GM18505 (cell line): ENCODE data around the gene DNMT3A.
A peak's percentile ranks its signal among the peaks of the same experiment; 100 is the strongest.

ENCODE experiments used
- ATAC-seq: cut with Tn5 transposase; IDR thresholded peaks from one replicate; pipeline ENCODE4 v1.9.1; 2021; ENCODE audit not compliant: unreplicated experiment
- POLR2A ChIP-seq: IDR thresholded peaks from 4 replicates; pipeline ENCODE4 v1.6.1; 2011; ENCODE audit warnings: borderline replicate concordance; ENCODE audit not compliant: insufficient read depth, insufficient read length; ENCODE audit errors: extremely low read depth

Gene DNMT3A

DNA sequence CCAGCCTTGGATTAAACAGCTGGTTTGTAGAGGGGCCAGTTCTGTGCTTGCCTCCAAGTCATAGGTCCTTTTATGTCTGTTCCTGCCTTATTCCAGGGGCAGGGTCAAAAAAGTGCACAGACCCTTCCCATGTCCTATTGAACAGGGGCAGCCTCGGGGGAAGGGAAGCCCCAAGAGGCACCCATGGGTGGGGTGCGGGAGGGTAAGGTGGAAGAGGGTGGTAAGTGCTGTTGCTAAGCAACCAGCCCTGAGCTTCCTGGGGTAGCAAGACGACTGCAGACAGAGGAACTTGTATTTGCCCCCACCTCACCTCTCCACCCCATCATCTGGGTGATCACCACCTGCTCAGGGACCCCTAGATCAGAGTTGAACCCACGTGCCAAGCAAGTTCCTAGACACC lies 7.7 kb downstream of the DNMT3A start:
- no peak for ATAC-seq
- TF ChIP-seq POLR2A = no peak

DNA sequence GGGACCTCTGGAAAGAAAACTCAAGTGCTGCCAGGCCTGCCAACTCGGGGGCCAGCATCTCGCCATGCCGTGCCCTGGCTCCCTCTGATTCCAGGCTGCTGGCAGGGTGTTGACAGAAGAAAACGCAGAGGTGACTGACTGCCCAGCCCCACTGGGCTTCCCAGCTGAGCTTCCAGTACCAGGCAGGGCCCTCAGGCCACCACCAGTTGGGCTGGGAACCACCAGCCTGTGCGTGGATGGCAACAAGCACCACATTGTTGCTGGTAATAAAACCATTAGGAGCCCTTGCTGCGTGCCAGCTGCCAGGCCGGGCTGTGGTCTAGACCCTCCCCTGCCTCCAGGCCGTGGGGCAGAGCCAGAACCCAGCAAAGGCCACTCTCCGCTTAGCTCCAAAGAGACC lies 9.2 kb downstream of the DNMT3A start:
- no peak for ATAC-seq
- TF ChIP-seq POLR2A = no peak

- ATAC-seq = no peak
- TF ChIP-seq POLR2A = no peak
Observed at GRCh38 chr2:25331686-25332365, 9.9 kb downstream of the DNMT3A start.

GRCh38 chr2:25330937-25331336 lies 10.8 kb downstream of the DNMT3A start:
- no peak for TF ChIP-seq POLR2A
- no peak for ATAC-seq

- TF ChIP-seq POLR2A = no peak
- no peak for ATAC-seq
Observed at GRCh38 chr2:25330273-25330672, 11.5 kb downstream of the DNMT3A start.

DNA sequence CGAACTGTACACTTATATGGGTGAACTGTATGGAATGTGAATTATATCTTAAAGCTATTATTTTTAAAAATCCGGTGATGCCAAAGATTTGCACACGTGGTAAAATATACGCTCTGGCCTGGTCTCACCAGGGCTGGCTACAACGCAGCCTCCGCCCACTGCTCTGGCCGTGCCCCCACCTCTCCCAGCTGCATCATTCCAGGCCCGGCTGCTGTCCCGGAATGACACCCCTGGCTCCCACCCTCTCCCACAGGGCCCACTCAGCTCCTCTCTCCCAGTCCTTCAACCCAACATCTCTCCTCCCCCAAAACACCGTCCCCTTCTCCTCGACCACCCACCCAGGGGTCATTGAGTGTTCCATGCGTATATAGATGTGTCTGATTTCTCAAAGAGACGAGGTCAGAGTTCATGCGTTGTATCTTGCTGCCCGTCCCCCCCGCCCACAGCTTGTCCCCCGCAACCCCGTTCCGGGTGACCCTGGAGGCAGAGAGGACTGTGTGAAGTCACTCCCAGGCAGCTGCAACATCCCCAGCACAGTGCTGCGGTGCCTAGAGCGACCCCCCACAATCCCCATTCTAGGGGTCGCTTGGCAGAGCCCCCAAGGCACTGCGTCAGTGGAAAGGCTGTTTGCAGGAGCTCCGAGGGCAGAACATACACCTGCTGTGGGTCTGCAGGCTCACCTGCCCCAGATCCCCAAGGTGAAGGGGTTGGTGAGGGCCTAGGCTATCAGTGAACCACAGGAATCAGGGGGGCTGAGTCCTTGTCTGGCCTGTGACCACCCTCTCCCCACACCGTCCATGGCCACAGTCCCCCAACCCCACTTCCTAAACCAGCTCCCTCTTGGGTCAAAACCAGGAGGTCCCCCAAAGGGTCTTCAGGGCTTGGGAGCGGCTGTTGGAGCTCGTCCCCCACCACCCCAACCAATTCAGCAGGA lies 13.3 kb downstream of the DNMT3A start:
- no peak for TF ChIP-seq POLR2A
- no peak for ATAC-seq

DNA sequence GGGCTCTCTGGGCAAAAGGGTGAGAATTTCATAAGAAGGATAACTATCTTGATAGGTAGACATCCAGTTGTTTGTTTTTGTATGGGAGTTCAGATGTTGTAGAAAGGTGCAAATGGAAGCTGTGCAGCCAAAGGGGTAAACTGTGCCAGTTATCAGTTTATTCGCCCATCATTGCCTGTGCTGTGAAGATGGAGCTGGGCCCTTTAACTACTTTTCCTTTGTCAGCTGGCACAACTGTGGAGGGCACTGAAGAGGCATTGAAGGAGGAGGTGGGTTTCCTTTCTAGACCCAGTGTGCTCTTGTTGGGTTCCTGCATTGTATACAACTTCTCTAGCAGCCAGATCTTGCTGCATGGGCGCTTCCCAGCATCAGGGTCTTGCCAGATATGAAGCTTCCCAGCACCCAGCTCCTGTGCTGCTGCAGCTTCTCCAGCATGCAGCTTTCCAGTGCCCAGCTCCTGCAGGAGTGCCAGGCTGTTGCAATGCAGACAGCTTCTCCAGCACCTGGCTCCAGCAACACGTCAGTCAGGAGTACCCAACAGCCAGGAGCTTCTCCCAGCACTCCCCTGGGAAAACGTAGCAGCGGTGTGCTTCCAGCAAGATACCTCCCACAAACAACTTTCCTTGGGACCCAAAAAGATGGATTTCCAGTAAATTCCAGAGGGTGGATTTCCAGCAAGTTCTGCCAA lies 15.3 kb downstream of the DNMT3A start:
- no peak for ATAC-seq
- TF ChIP-seq POLR2A = no peak

DNA sequence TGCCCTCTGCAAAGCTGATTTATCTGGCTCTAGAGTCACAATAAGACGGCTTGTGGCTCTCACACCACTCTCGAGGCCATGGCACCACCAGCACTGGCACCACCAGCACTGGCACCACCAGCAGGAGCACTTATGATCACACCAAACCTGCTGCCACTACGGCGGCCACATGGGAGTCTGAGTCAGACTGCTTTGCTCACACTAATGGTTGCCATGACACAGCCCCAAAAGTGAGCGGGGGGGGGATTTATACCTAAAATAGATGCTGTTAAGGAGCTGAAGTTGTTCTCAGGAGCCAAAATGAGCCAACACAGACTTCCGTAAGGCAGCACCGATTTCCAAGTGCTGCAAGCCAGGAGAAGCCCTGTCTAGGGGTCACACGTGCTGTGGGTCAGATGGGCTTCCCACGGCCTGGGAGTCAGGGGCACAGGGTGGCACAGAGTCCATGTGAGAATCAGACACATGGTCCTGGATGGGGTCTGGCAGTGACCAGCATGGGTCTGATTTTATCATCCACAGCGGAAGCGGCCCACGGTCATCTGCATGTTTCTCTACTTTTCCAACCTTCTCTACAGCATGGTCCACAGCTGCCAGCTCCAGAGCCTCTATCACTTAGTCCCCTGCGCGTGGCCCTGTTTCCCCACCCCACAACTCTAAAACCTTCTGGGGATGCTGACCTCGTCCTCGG lies 16.7 kb downstream of the DNMT3A start:
- TF ChIP-seq POLR2A = no peak

DNA sequence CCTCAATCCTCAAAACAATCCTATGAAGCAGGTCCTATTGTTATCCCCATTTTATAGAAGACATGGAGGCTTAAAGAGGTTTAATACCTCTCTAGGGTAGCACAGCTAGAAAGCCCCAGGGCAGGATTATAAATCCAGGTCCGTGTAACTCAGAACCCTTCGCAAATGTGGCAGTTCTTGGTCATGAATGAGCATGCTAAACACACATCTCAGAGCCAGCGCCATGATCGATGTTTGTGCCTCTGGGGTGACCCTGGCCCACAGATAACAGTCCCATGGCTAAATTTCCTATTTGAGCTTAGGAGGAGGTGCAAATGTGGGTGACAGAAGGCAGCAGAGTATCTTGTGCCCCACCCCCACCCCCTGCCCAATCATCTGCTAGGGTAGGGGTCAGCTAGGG lies 17.5 kb downstream of the DNMT3A start:
- no peak for TF ChIP-seq POLR2A
- no peak for ATAC-seq

More for the DNA sequence above, 16.7 kb downstream of the DNMT3A start:
- no peak for ATAC-seq

GRCh38 chr2:25323610-25324189 lies 18.0 kb downstream of the DNMT3A start:
- no peak for ATAC-seq
- TF ChIP-seq POLR2A = no peak

DNA sequence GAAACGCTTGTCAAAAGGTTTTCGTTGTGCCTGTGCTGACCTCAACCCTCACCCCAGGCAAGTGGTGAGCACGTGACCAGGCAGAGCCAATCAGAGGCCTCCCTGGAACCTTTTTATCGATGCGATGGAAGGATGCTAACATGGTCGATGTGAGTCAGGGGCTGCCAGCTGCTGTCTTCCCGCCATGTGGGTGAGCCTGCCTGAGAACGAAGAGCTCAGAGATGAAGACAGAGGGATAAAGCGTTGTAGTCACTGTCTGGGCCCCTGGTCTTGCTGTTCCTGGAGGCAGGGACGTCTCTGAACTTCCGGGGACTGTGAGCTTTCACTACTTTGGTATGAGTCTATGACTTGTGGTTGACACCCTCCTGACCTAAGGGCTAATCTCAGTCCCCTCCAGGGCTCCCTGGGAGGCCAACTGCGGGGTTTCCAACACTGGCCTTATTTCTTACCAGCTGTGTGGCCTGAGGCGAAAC lies 18.6 kb downstream of the DNMT3A start:
- no peak for ATAC-seq

GRCh38 chr2:25322312-25322711 lies 19.4 kb downstream of the DNMT3A start:
- TF ChIP-seq POLR2A = no peak
- ATAC-seq = no peak

More for the DNA sequence above, 18.6 kb downstream of the DNMT3A start:
- no peak for TF ChIP-seq POLR2A

GRCh38 chr2:25320077-25320476 lies 21.6 kb downstream of the DNMT3A start:
- no peak for TF ChIP-seq POLR2A
- peak; percentile 68 for ATAC-seq

- ATAC-seq = no peak
- TF ChIP-seq POLR2A = no peak
Observed at GRCh38 chr2:25316101-25316500, 25.6 kb downstream of the DNMT3A start.
